ENCODE data around the gene CALHM6.

GRCh38 chr6:116497113-116497676, 36.0 kb downstream of the CALHM6 start:
- no peak for TF ChIP-seq EZH2 (IDR thresholded peaks at IDR 0.05; ENCODE audit: insufficient read depth, poor library complexity, severe bottlenecking)
- no peak for TF ChIP-seq EZH2phosphoT487 (IDR thresholded peaks at IDR 0.05; ENCODE audit: insufficient read depth, low read depth)
